GM06990 (cell line): ENCODE data around the gene PALD1.

Experiments used
- DNase-seq: peaks from one replicate; pipeline ENCODE4 v3.0.0-alpha.2; 2011; ENCODE audit not compliant: insufficient read length; ENCODE audit errors: extremely low read depth
- H3K27me3 ChIP-seq: replicated peaks from 2 replicates; pipeline ENCODE4 v1.6.0; 2011; ENCODE audit warnings: low read length; ENCODE audit not compliant: control insufficient read depth, insufficient read depth
- H3K36me3 ChIP-seq: 2 replicates; pipeline ENCODE4 v1.5.1; 2011; ENCODE audit warnings: low read length; ENCODE audit not compliant: control insufficient read depth, insufficient read depth
- H3K4me3 ChIP-seq: replicated peaks from 2 replicates; pipeline ENCODE4 v1.5.1; 2011; ENCODE audit warnings: low read depth, mild to moderate bottlenecking, control low read depth, low read length
- CTCF ChIP-seq: IDR thresholded peaks from 2 replicates; pipeline ENCODE4 v1.5.1; 2011; ENCODE audit warnings: low read length, control low read depth, mild to moderate bottlenecking, inconsistent platforms; ENCODE audit not compliant: insufficient read depth, poor library complexity, severe bottlenecking

PALD1 gene

GRCh38 chr10:70528314-70528713, 49.7 kb downstream of the PALD1 start:
- DNase-seq, result no peak
- TF ChIP-seq CTCF, result no peak
- no peaks in the 10 kb centered on the region for H3K36me3 ChIP-seq
- H3K4me3 ChIP-seq, result no peak overlapping the region
- H3K27me3 ChIP-seq, result no peaks in the 10 kb centered on the region

DNA sequence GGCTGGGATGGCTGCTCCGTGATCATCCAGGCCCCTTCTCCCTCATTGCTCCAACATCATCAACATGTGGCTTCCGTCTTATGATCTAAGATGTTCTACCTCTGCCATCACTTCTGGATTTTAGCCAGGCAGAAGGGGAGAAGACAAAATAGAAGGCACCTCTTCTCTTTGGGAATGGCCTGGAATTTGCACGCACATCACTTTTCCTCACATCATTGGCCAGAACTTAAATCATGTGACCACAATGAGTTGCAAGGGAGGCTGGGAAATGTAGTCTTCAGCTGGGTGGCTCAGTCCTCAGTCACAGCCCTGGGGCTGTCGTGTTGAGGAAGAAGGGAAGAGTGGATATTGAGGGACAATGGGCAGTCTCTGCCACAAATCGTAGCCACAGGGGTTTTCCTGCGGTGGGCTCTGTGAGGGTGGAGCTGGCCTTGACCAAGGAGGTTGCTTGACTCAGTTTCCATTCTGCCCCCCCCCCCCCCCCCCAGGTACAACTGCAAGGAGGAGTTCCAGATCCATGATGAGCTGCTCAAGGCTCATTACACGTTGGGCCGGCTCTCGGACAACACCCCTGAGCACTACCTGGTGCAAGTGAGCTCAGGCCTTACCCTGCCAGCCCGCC, 50.3 kb downstream of the PALD1 start:
- Histone ChIP-seq H3K36me3 (no peaks in the 10 kb centered on the region), H3K4me3 (no peak overlapping the region), H3K27me3 (no peaks in the 10 kb centered on the region)
- DNase-seq, result no peak
- TF ChIP-seq CTCF, result no peak

DNA sequence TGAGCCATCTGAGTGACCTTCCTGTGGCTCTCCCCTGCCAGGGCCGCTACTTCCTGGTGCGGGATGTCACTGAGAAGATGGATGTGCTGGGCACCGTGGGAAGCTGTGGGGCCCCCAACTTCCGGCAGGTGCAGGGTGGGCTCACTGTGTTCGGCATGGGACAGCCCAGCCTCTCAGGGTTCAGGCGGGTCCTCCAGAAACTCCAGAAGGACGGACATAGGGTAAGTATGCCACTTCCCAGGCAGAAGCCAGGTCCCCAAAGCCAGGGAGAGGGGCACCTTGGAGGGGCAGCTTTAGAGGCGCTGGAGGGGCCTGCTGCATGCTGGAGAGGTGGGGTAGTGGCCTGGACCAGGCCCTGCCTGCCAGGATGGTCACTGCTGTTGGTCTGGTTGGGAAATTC, 51.3 kb downstream of the PALD1 start:
- H3K27me3 ChIP-seq, result no peaks in the 10 kb centered on the region
- DNase-seq, result no peak
- H3K4me3 ChIP-seq, result no peak overlapping the region
- no peaks in the 10 kb centered on the region for H3K36me3 ChIP-seq
- no peak for TF ChIP-seq CTCF

- TF ChIP-seq CTCF, result no peak
- H3K27me3 ChIP-seq, result no peaks in the 10 kb centered on the region
- no peak for DNase-seq
- H3K36me3 ChIP-seq, result no peaks in the 10 kb centered on the region
- H3K4me3 ChIP-seq, result no peak overlapping the region
Observed at GRCh38 chr10:70530315-70530714, 51.7 kb downstream of the PALD1 start.

- H3K27me3 ChIP-seq, result no peaks in the 10 kb centered on the region
- TF ChIP-seq CTCF, result no peak
- no peaks in the 10 kb centered on the region for H3K36me3 ChIP-seq
- no peak overlapping the region for H3K4me3 ChIP-seq
- DNase-seq, result no peak
Observed at GRCh38 chr10:70532554-70533188, 54.1 kb downstream of the PALD1 start.
